HG02970 (cell line): ENCODE measurements around the gene CYFIP1.

Experiments
- ATAC-seq: cut with Tn5 transposase; IDR thresholded peaks from one replicate; pipeline ENCODE4 v1.9.1; 2021; ENCODE audit warnings: mild to moderate bottlenecking, moderate library complexity, moderate number of reproducible peaks; ENCODE audit not compliant: unreplicated experiment, low FRiP score

The CYFIP1 gene

GRCh38 chr15:22838292-22839042 is 141.7 kb downstream of the CYFIP1 start, which contains the start of gene NIPA2:
Gene NIPA2, plus strand, starts transcription at chr15:22838666. Its CDS starts 13,066 bp downstream, at chr15:22851732.
- peak; percentile 78 for ATAC-seq

- no peak for ATAC-seq
Measured at GRCh38 chr15:22831473-22831872, 148.7 kb downstream of the CYFIP1 start.

GRCh38 chr15:22827125-22827524 is 153.0 kb downstream of the CYFIP1 start:
- no peak for ATAC-seq

GRCh38 chr15:22823495-22824128 is 156.6 kb downstream of the CYFIP1 start:
- ATAC-seq: no peak

GRCh38 chr15:22819651-22820050 is 160.5 kb downstream of the CYFIP1 start:
- ATAC-seq: no peak
